HepG2 (cell line): Measurements from ENCODE around the gene ID3.

Experiments
- NPAS2 ChIP-seq: sonication (generic); formaldehyde crosslinking; IDR thresholded peaks from 2 replicates; pipeline ENCODE4 v1.8.0; 2022; ENCODE audit warnings: mild to moderate bottlenecking, missing genetic modification reagents, borderline replicate concordance
- PPARG ChIP-seq: conservative IDR thresholded peaks from 2 replicates; pipeline ENCODE4 v1.6.1; 2016; ENCODE audit warnings: missing biosample characterization, missing genetic modification reagents
- RAD21 ChIP-seq: fragments of 450-650 bp; formaldehyde crosslinking; IDR thresholded peaks from 2 replicates; pipeline ENCODE4 v1.5.0; 2020; ENCODE audit warnings: mild to moderate bottlenecking
- ZBTB21 ChIP-seq: sonication (generic); formaldehyde crosslinking; IDR thresholded peaks from 2 replicates; pipeline ENCODE4 v1.4.0; 2020; ENCODE audit warnings: missing genetic modification reagents
- ZBTB46 ChIP-seq: sonication (generic); formaldehyde crosslinking; IDR thresholded peaks from 2 replicates; pipeline ENCODE4 v1.4.0; 2020; ENCODE audit warnings: mild to moderate bottlenecking, missing genetic modification reagents, borderline replicate concordance

- TF ChIP-seq RAD21 (CRISPR knock-in tag) (no peak), NPAS2 (no peak), PPARG (CRISPR knock-in tag) (no peak), ZBTB46 (CRISPR knock-in tag) (no peak), ZBTB21 (CRISPR knock-in tag) (no peak)
Measured at GRCh38 chr1:23529146-23530086, 29.9 kb downstream of the ID3 start.
